NB4 (cell line): ENCODE results near the gene C4orf33.

Experiments
- MAX ChIP-seq: IDR thresholded peaks from 2 replicates; pipeline ENCODE4 v1.6.1; 2011; ENCODE audit warnings: low read depth, low read length
- POLR2A ChIP-seq: IDR thresholded peaks from 2 replicates; pipeline ENCODE4 v1.6.1; 2011; ENCODE audit warnings: mild to moderate bottlenecking; ENCODE audit not compliant: insufficient read length; ENCODE audit errors: extremely low read depth
- TF ChIP-seq, protein P1 (sequence below): IDR thresholded peaks from one replicate; pipeline ENCODE4 v1.5.1; 2012; ENCODE audit warnings: low read depth, low read length

- TF ChIP-seq MAX (no peak), POLR2A (no peak)
- TF ChIP-seq, protein P1, sequence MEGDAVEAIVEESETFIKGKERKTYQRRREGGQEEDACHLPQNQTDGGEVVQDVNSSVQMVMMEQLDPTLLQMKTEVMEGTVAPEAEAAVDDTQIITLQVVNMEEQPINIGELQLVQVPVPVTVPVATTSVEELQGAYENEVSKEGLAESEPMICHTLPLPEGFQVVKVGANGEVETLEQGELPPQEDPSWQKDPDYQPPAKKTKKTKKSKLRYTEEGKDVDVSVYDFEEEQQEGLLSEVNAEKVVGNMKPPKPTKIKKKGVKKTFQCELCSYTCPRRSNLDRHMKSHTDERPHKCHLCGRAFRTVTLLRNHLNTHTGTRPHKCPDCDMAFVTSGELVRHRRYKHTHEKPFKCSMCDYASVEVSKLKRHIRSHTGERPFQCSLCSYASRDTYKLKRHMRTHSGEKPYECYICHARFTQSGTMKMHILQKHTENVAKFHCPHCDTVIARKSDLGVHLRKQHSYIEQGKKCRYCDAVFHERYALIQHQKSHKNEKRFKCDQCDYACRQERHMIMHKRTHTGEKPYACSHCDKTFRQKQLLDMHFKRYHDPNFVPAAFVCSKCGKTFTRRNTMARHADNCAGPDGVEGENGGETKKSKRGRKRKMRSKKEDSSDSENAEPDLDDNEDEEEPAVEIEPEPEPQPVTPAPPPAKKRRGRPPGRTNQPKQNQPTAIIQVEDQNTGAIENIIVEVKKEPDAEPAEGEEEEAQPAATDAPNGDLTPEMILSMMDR = no peak
Observed at GRCh38 chr4:129145222-129145730, 49.3 kb downstream of the C4orf33 start.
